ENCODE data around the gene EGFL6. TPM values are rescaled to one million over a fixed set of nuclear protein-coding genes. Genes with fewer than 3 reads are reported as not detected.

The EGFL6 gene
- total and polyA plus RNA-seq, 2 of the 13 experiments (the other 11 are each of a cell fraction or from before 2014, with no cell fraction given): not detected

DNA sequence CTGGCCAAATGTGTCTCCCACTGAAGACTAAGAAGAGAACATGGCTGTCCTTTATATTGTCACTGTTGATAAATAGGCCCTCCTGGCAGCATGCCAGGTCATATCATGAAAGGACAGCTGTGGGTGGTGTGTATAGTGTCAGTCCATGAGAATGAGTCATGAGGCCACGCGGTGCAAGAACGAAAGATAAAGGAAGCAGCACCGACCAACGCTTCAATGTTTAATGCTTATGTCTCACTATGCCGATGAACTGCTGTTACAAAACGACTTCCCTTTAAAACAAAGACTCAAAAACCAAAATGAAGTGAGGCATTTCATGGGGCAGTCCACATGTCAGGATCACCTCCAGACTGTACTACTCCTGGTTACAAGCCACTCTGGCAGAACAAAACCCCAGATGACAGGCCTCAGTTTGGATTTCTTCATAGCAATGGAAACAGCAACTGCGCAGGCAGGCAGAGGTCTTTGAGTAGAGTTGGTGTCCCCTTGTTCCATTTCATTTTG, 78.4 kb downstream of the EGFL6 start (continued):
- TF ChIP-seq, protein P1, sequence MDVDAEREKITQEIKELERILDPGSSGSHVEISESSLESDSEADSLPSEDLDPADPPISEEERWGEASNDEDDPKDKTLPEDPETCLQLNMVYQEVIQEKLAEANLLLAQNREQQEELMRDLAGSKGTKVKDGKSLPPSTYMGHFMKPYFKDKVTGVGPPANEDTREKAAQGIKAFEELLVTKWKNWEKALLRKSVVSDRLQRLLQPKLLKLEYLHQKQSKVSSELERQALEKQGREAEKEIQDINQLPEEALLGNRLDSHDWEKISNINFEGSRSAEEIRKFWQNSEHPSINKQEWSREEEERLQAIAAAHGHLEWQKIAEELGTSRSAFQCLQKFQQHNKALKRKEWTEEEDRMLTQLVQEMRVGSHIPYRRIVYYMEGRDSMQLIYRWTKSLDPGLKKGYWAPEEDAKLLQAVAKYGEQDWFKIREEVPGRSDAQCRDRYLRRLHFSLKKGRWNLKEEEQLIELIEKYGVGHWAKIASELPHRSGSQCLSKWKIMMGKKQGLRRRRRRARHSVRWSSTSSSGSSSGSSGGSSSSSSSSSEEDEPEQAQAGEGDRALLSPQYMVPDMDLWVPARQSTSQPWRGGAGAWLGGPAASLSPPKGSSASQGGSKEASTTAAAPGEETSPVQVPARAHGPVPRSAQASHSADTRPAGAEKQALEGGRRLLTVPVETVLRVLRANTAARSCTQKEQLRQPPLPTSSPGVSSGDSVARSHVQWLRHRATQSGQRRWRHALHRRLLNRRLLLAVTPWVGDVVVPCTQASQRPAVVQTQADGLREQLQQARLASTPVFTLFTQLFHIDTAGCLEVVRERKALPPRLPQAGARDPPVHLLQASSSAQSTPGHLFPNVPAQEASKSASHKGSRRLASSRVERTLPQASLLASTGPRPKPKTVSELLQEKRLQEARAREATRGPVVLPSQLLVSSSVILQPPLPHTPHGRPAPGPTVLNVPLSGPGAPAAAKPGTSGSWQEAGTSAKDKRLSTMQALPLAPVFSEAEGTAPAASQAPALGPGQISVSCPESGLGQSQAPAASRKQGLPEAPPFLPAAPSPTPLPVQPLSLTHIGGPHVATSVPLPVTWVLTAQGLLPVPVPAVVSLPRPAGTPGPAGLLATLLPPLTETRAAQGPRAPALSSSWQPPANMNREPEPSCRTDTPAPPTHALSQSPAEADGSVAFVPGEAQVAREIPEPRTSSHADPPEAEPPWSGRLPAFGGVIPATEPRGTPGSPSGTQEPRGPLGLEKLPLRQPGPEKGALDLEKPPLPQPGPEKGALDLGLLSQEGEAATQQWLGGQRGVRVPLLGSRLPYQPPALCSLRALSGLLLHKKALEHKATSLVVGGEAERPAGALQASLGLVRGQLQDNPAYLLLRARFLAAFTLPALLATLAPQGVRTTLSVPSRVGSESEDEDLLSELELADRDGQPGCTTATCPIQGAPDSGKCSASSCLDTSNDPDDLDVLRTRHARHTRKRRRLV (CRISPR knock-in tag; IDR thresholded peaks at IDR 0.05): no peak
- TF ChIP-seq NPAS2 (CRISPR knock-in tag; IDR thresholded peaks at IDR 0.05; ENCODE audit: borderline replicate concordance) (no peak), RORA (CRISPR knock-in tag; IDR thresholded peaks at IDR 0.05) (no peak), CBX1 (IDR thresholded peaks at IDR 0.05; ENCODE audit: low read depth) (no peak), PBX2 (CRISPR knock-in tag; IDR thresholded peaks at IDR 0.05) (no peak), ZNF264 (CRISPR knock-in tag; IDR thresholded peaks at IDR 0.05) (no peak), CBFB (CRISPR knock-in tag; IDR thresholded peaks at IDR 0.05) (no peak), ERF (CRISPR knock-in tag; IDR thresholded peaks at IDR 0.05) (no peak), ZNF761 (CRISPR knock-in tag; conservative IDR thresholded peaks at IDR 0.05) (no peak), ZNF432 (CRISPR knock-in tag; IDR thresholded peaks at IDR 0.05; ENCODE audit: borderline replicate concordance) (no peak), CCAR2 (optimal IDR thresholded peaks at IDR 0.05; ENCODE audit: low read depth, low read length) (no peak), GABPA (IDR thresholded peaks at IDR 0.05; ENCODE audit: low read depth, low read length) (no peak), GABPA (CRISPR knock-in tag; IDR thresholded peaks at IDR 0.05; ENCODE audit: low read depth) (no peak), ZNF263 (CRISPR knock-in tag; IDR thresholded peaks at IDR 0.05) (no peak), ZBTB3 (CRISPR knock-in tag; IDR thresholded peaks at IDR 0.05; ENCODE audit: borderline replicate concordance, low read depth) (no peak), PCBP1 (IDR thresholded peaks at IDR 0.05; ENCODE audit: borderline replicate concordance, low read depth, low read length) (no peak), ZNF331 (CRISPR knock-in tag; IDR thresholded peaks at IDR 0.05) (no peak), ZNF883 (CRISPR knock-in tag; IDR thresholded peaks at IDR 0.05; ENCODE audit: not compliant biosample characterization) (no peak)
- TF ChIP-seq, protein P2, sequence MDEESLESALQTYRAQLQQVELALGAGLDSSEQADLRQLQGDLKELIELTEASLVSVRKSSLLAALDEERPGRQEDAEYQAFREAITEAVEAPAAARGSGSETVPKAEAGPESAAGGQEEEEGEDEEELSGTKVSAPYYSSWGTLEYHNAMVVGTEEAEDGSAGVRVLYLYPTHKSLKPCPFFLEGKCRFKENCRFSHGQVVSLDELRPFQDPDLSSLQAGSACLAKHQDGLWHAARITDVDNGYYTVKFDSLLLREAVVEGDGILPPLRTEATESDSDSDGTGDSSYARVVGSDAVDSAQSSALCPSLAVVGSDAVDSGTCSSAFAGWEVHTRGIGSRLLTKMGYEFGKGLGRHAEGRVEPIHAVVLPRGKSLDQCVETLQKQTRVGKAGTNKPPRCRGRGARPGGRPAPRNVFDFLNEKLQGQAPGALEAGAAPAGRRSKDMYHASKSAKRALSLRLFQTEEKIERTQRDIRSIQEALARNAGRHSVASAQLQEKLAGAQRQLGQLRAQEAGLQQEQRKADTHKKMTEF (CRISPR knock-in tag; IDR thresholded peaks at IDR 0.05): no peak
- TF ChIP-seq, protein P3, sequence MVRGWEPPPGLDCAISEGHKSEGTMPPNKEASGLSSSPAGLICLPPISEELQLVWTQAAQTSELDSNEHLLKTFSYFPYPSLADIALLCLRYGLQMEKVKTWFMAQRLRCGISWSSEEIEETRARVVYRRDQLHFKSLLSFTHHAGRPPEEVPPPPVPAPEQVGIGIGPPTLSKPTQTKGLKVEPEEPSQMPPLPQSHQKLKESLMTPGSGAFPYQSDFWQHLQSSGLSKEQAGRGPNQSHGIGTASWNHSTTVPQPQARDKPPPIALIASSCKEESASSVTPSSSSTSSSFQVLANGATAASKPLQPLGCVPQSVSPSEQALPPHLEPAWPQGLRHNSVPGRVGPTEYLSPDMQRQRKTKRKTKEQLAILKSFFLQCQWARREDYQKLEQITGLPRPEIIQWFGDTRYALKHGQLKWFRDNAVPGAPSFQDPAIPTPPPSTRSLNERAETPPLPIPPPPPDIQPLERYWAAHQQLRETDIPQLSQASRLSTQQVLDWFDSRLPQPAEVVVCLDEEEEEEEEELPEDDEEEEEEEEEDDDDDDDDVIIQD (CRISPR knock-in tag; IDR thresholded peaks at IDR 0.05; ENCODE audit: low read depth): no peak
- TF ChIP-seq, protein P4, sequence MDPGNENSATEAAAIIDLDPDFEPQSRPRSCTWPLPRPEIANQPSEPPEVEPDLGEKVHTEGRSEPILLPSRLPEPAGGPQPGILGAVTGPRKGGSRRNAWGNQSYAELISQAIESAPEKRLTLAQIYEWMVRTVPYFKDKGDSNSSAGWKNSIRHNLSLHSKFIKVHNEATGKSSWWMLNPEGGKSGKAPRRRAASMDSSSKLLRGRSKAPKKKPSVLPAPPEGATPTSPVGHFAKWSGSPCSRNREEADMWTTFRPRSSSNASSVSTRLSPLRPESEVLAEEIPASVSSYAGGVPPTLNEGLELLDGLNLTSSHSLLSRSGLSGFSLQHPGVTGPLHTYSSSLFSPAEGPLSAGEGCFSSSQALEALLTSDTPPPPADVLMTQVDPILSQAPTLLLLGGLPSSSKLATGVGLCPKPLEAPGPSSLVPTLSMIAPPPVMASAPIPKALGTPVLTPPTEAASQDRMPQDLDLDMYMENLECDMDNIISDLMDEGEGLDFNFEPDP (CRISPR knock-in tag; conservative IDR thresholded peaks at IDR 0.05): no peak
